ENCODE measurements around the gene DCDC2C.
"Not testable (repeated sequence)": the region's sequence is repeated elsewhere in the genome, so short reads cannot be mapped to it uniquely, and the experiment has no call there.

Gene DCDC2C, protein sequence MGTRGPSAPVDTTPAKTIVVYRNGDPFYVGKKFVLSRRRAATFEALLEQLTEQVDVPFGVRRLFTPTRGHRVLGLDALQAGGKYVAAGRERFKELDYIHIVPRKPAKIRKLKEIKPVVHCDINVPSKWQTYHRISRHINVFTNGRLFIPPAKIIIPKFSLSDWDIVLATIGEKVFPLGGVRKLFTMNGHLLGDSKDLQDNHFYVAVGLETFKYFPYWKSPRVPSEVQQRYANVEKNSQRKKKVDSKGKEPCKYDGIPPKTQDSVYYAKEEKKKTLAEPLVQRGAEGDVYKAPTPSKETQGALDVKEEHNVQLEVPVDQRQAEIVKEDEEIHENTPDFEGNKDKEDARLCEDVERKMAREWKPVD

DNA sequence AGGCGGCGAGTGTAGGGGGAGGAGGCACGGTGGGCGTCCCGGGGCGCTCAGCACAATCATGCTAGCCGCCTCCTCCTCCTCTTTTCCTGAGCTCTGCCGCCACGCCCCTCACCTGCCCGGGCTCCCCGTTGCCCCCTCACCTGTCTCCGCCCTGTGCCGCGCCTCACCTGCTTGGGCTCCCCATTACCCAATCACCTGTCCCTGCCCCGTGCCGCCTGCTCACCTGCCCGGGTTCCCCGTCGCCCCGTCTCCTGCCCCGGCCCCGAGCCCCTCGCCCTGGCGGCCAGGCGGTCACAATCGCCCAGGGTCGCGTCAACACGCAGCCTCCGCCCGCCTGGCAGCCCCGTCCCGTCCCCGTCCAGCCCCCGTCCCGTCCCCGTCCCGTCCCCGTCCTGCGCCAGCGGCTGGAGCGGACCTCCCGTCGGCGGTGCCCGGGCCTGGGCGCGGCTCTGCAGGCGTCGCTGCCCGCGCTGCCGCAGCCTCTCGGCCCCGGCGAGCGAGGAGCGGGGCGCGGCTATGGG, at the start of gene DCDC2C:
DCDC2C (plus strand) TSS at position 340 of the 521 bp plus-strand sequence; CDS start at position 517, 177 bp downstream.
- no peak for DNase-seq

- no peak for DNase-seq
These were observed 49.4 kb upstream of the DCDC2C start for GRCh38 chr2:3654011-3654410.

- no peak for DNase-seq
These were observed 48.7 kb upstream of the DCDC2C start for GRCh38 chr2:3654531-3655225.

- DNase-seq = no peak
These were observed 47.3 kb upstream of the DCDC2C start for GRCh38 chr2:3655871-3656761.

GRCh38 chr2:3656762-3657721, 46.3 kb upstream of the DCDC2C start:
- DNase-seq = no peak

GRCh38 chr2:3657881-3658280, 45.5 kb upstream of the DCDC2C start, which contains the start of gene ALLC:
Gene ALLC, plus strand, starts transcription at chr2:3658200. Its CDS starts 12,958 bp downstream, at chr2:3671158.
- DNase-seq = no peak

- DNase-seq = no peak
These were observed 43.6 kb upstream of the DCDC2C start for GRCh38 chr2:3659447-3660432.

DNA sequence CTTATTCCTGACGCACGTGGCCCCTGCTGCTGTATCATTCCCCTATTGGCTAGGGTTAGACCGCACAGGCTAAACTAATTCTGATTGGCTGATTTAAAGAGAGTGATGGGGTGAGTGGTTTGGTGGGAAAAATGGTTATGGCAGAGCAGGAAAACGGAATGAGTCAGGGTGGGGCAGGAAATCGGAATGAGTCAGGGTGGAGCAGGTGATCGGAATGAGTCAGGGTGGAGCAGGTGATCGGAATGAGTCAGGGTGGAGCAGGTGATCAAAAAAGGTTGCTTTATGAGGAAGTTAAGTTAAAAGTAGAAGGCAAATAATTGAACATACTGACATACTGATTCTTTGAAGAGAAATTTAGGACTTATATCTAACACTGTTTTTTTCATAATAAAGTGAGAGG, 42.7 kb upstream of the DCDC2C start:
- not testable (repeated sequence) for DNase-seq

GRCh38 chr2:3661149-3661660, 42.2 kb upstream of the DCDC2C start:
- DNase-seq = no peak

GRCh38 chr2:3662239-3662638, 41.1 kb upstream of the DCDC2C start:
- no peak for DNase-seq

DNA sequence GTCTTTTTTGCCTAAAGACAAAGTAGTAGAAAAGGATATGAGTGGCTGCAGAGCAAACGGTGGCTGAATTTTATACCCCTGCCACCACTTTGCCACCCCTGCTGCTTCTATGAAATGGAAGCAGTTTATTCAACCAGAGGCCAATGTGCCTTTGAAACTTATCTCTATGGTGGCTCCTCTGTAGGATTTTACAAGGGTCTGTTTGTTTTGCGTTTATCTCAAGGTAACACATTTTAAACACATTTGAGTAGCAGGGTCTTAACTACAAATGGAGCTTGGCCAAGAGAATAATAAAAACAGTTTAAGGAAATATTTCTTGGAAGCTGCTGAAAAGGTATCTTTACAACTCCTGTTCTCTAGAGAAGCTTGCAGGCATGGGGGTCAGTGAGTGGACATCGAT, 39.3 kb upstream of the DCDC2C start:
- DNase-seq = no peak

- no peak for DNase-seq
These were observed 38.5 kb upstream of the DCDC2C start for GRCh38 chr2:3664925-3665324.

DNA sequence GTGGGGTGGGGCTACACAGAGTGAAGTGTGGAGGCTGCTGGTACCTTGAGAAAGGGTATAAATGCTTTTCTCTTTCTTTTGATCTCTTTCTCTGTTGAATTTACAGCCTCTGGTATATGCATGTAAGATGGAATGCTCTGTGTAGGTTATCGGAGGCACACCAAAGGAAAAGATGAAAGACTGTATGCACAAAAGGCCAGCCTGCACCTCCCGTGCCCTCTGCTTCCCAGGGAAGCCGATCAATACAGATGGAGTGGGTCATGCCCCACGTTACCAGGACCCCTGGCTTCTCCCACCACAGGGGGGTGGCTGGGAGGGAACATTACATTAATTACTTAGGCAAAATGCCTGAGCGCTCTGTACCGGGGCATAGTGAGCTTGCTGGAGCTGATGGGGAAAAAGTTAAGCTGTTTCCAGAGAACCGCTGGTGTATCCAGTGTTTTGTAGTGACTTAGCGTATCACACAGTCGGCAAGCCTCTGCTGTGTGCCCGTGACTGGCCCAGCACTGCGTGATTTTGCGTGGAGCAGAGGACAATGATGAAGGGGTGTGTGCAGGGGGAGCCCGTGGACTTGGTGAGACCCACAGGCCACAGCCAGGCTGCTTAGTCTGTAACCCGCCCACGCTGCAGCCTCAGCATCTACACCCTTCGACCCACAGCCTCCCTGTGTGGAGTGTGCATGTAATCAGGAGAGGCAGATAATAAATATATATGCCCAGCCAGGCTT, 37.3 kb upstream of the DCDC2C start:
- DNase-seq = no peak

GRCh38 chr2:3666613-3666975, 36.8 kb upstream of the DCDC2C start:
- no peak for DNase-seq

GRCh38 chr2:3667151-3667631, 36.2 kb upstream of the DCDC2C start:
- no peak for DNase-seq

DNA sequence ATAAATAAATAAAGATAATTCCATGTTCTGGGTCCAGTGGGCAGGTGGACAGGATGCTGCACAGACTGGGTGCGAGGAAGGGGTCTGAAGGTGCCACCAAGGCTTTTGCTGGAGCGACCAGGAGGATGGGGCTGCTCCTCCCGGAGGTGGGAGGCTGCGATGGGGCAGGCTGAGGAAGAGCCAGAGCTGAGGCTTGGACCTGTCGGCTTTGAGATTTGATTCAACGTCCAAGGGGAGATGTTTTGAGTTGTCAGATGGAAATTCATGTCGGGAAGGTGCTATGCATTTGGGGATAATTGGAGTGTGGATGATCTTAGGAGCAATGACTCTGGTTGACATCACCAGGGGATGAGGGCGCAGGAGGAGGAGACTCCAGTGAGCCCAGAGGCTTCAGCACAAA, 33.7 kb upstream of the DCDC2C start:
- no peak for DNase-seq

DNA sequence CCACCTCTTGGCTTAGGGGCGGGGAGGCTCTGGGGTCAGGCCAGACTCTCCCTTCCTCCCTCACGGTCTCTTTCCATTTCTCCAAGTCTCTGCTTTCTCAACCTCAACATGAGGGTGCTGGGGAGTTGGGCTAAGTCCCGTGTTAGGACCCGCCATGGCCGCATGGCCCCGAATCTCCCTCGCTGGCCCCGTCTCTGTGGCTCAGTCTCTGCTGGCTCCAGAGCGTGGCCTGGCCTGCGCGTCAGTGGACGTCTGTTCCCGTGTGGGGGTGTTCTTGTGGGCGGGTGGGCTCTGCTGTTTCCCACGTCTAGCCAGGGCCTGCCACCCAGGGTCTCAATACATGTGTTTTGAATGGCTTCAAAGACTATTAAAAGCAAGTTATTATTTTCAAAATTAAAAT, 33.0 kb upstream of the DCDC2C start:
- DNase-seq = no peak

DNA sequence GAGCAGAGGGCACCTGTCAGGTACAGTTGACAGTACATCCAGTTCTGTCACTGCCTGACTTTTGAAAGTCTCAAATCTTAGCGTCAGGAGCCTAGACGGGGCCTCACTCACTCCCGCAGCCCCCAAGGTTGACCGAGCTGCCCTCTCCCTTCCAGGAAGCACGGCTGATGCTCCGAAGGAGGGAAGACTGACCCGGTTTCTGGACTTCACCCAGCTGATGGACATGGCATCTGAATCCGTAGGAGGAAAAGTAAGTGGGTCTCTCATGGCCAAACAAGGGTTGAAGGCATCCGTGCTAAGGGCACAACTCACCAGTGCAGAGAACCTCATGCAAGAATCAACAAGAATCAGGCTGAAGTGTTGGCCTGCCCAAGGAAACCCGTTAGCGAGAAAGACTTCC, 32.4 kb upstream of the DCDC2C start:
- no peak for DNase-seq

- DNase-seq = no peak
These were observed 30.3 kb upstream of the DCDC2C start for GRCh38 chr2:3672861-3673678.

Data from activated CD4-positive, alpha-beta T cell treated with anti-CD3 and anti-CD28 coated beads, Interleukin-2, amount 50 U/mL, for 4 hours (primary cell).